COLO668 (cell line): ENCODE results near the gene C4orf51.

Experiments
- DNase-seq: peaks from one replicate; lab custom pipeline; 2025; ENCODE audit not compliant: unreplicated experiment; lab: John Stamatoyannopoulos, UW

The C4orf51 gene

DNA sequence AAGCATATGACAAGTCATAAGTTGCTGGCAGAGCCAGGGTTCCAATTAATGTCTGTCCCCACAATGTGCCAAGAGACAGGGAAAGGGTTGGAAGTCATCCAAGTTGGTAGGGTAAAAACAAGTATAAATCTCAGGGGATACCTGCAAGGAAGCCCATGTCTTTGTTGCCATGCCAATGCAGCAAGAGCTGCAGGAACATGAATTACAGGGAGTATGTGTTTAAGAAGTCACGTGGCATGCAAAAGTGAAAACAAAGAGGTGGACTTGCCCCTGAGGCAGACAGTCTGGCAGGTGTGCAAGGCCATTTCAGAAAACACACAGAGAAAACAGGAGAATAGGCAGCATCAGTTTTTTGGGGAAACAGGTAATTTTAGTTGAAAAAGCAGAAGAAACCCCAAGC is 29.4 kb downstream of the C4orf51 start:
- DNase-seq = peak; percentile 49

DNA sequence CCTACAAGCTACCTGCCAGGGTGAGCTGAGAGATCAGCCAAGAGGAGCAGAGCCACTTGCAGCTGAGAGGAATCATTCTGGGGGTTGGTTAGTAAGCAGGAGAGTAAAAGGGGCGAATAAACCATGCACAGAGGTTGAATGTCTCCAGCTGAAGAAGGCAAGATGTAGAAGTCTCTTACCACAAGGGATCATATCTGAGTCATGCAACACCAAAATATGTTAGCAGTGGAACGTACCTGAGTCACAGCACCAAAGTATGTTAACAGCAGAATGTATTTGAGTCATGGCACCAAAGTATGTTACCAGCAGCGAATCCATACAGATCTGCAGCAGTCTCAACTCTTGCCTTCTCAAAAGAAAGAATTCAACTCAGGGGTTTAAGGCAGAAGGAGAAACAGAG is 29.9 kb downstream of the C4orf51 start:
- DNase-seq = no peak

DNA sequence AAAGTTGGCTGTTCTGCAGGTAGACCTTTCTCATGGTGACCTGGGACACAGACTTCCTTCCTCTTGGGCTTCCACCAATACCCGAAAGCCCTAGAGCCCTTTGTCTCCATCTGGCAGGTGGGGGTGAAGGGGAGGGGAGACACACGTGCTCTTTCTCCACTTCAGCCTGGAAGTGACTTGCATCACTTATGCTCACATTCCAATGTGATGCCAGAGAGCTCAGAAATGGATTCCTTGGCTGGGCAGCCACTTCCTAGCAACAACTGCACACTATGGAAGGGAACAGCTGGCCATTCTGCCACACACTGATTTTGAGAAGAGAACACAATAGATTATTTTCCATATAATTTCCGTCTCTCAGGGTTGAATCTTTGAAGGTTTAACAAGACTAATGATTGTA is 36.3 kb downstream of the C4orf51 start:
- no peak for DNase-seq

DNA sequence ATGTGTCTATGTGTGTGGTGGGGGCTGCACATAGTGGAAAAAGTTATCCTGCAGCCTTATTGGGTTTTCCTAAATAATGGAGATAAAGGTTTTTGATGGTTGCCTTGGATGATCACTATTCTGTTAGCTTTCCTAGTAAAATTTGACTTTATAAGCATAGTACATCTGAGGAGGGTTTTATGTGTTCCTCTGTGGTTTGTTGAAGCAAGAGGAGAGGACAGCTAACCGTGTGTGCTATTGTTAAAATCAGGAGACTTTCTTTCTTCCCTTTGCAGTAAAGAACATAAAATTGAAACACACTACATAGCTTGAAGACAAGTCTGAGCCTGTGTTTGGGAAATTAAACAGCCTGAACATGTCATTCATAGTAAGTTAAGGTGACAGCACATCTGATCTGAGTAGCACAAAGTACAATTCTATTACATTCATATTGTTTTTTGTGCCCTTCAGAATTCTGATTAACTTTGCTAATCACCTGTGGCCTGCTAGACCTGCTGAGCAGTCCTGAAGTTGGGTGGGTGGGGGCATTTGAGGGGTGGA is 36.8 kb downstream of the C4orf51 start:
- DNase-seq = no peak

DNA sequence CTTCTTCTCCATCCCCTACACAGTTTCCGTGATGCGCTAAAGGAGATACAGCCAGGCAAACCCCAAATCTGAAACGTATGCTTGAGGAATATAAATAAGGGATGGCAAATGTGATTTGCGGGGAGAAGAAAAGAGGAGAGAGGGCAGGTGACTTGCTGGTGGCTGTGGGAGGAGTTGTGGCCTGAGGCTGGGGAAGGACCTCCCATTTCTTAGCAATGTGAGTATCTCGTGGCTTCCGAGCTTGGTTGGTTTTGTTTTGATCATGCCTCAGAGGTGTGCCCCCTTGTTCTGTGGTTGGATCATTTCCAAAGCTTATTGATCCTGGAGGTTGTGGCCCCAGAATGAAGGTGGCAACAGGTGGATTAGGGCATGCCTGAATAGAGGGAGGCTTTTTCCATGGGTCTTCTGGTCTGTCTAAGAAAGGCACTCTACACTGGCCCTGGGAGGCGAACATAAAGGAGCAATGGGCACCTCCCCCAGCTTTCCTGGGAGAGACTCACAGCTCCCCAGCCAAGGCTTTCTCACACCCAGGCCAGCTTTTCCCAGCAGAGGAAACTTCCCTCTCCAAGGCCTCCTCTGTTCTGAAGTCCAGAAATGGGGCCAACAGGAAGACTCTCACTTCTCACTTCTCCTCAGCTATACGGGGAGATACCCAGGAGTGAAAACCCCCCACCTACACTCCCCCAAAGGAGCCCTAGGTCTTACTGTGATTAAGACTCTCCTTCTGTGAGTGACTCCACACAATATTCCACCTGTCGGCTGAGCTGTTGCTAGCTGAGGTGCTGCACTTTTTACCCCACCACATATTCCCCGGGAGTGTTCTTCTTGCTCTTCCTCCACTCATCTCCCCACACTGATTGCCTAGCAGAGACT is 40.0 kb downstream of the C4orf51 start:
- DNase-seq = peak; percentile 30

DNA sequence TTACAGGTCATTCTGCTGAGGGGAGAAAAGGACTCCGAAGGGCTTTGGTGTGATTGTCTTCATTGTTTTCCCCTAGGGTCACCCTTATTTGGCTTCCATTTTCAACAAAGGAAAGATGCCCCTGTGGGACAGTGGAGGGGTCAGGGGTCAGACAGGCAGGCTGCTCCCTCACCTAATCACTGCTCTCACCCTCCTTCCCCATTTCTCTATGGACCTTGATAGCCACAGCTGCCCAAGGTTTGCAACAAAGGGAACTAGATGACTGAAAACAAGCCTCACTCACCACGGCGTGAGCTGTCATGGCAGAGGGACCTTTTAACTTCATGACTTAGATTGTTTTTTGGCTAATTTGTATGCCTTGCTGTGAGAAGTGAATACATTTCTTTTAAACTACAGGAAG is 40.7 kb downstream of the C4orf51 start:
- no peak for DNase-seq

DNA sequence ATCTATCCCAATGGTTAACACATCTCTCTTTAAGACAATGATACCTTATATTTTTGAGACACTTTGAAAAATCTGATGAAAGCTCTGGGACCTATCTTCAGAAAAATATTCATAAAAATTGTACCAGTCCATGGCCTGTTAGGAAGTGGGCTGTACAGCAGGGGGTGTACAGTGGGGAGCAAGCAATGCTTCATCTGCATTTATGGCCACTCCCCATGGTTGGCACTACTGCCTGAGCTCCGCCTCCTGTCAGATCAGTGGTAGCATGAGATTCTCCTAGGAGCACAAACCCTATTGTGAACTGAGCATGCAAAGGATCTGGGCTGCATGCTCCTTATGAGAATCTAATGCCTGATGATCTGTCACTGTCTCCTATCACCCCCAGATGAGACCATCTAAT is 42.6 kb downstream of the C4orf51 start:
- no peak for DNase-seq

DNA sequence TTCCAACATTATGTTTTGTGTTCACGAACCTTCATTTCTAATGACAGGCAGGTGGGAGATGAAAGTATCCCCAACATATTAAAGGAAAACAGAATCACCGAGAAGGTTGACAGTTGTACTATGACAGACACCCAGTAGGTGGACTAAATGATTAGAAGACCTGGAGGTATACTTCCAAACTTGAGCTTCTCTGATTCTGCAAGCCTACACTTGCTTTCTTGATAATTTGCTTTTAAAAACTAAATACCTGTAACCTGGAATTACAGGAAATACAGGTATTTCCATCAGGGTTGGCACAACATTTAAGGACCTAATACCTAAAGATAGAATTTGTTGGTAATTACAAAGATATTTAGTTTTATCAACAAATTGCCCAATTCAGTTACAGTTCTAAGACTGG is 43.4 kb downstream of the C4orf51 start:
- no peak for DNase-seq

DNA sequence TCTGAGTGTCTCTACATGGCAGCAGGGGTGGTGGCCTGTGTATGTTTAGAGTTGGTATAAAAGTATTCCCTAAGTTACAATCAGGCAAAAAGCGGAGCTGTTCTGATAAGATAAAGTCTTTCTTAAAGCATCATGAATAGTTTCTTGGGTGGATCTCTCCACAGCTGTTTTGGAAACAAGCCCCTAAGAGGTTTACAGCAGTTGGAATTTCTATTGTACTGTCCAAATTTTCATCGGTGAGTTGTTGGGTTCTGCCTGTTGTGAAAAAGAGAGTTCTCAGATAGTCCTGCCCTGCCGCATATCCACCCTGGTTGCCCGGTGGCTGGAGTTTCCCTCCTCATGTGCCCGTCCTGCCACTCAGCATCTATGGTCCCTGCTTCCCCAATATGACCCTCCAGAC is 50.1 kb downstream of the C4orf51 start:
- DNase-seq = no peak

DNA sequence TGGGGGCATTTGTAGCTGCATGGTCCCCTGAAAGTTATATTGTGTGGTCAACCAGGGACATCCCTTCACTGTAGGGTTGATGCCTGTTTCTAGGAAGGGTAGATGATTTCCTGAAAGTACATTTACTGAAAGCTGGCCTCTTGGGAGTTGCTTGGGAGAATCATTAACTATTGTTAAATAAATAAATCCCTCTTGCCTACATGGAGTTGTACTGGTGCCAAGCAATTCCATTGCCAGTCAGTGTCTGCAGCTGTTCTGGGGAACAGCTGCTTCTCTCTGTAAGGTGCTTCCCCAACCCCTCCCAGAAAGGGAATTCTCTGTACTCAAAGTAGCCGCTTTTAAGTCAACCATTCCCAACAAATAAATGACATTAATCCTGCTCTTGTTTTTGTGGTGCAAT is 51.1 kb downstream of the C4orf51 start:
- DNase-seq = peak; percentile 81

DNA sequence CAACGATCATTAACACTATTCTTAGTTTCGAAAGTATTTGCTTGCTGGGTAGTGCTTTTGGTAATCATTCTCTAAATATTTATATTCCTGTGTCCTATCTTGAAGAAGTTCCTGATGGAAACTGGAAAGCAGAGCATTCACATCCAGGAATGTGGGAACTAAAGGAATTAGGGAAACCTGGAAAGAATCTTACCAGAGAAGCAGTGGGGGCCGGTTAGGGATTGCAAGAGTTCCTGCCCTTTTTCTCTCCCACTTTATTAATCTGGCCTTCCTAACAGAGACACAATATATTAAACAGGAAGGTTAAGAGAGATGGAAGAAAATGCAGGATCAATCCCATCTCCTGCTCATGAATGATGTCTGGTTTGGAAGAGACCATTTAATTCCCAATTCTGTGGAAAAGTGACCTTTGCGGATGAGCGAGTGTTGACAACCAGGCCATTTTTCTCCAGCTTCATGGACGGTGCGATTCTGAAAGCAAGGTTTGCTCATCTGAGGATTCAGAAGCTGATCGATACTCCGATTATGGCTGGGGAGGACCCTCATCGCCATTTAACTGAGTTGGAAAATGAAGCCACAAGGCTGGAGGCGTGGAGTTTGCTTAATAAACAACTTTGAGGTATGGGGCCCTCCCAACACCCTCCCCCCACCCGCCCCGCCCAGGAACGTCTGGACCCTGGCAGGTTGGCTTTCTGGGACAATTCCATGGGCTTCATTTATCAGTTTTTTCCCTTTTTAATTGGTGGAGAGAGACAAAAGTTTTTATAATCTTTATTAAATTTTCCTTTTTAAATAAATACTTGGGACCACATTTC is 52.3 kb downstream of the C4orf51 start:
- peak; percentile 18 for DNase-seq

DNA sequence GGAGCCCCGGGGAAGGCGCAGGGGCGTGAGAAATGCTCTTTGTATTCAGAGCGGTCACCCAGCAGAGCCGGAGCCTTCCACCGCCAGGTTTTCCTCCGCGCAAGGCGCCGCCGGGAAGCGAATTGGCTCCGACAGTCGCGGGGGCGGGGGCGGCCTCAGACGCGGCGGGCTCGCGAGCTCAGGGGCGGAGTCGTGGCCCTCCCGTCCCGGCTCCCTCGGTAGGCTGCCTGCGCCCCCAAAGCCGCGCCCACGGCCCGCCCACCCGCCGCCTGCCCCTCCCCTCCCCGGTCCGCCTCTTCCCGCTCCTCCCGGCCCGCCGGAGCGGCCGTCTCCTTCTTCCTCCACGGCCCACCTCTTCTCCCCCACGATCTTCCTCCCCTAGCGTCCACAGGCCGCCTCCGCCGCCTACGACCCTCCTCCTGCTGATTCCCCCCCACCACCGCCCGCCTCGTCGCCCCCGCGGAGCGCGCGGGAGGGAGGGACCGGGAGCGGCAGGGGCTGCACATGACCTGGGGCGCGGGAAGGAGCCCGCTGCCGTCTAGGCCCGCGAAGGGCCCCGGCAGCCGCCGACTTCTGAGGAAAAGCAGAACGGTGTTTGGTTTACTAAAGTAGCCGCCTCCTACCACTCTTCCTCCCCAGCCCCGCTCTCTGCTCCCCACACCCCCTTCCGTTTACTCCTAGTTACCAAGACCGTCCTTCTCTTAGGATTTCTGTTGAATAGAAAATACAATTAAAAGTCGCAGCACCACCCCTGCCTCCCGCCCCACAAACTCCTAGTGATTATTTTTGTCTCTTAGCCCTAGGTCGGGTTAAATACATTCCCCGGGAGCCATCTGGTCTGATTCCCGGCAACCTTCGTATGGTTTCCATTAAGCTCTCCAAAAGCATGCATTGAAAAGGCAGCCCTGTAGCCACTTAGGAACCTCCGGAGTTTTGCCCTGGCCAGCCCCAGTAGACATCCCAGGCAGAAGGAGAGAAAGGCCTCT is 53.2 kb downstream of the C4orf51 start:
- DNase-seq = peak; percentile 96

DNA sequence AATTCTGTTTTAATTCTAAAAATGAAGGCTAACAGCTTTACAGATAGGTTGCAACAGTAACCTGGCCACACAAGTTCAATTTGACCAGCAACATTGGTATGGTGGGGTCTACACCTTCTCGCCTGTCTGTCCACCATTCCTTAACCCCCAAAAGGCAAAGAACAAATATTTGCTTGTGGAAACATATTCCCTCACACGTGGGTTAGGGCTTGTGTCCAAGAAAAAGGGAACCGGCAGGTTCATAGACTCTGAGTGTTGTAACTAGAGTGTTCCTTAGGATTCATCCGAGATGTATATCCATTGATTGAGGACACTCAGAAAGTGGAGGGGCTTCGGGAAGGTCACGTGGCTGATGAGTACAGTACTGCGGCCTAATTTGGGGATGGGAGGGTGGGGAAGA is 54.1 kb downstream of the C4orf51 start:
- no peak for DNase-seq

DNA sequence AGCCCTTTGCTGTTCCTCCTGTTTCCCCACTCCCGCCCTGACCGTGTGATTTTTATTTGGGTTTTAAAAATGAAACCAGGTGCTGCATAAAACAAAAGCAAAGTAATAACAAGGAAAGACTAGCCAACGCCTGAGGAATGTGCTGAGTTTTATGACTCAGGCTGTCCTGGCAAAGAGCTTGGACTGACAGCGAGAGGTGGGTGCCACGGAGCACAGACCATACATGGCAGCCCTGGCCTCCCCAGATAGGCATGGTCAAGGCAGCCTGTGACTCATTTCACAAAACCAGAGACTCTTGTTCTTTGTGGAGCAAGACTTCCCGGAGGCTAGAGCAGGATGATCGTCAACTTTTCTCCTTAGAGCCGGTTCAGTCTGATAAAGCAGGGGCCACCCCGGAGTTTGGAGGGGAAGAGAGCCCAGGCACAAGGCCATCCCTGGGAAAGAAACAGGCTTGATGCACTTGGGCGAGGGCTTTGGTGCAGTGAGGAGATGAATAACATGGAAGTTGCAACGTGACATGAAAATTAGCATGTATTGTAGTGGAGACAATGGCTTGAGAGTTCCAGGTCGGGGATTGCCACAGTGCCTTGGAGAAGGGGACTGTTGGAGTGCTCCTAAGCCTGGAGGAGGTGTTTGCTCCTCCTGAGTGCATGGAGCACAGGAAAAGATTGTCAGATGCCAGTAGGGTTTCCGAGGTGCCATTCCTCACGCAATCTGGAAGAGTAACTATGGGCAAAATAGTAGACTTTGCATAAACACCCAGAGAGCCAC is 54.8 kb downstream of the C4orf51 start:
- no peak for DNase-seq

DNA sequence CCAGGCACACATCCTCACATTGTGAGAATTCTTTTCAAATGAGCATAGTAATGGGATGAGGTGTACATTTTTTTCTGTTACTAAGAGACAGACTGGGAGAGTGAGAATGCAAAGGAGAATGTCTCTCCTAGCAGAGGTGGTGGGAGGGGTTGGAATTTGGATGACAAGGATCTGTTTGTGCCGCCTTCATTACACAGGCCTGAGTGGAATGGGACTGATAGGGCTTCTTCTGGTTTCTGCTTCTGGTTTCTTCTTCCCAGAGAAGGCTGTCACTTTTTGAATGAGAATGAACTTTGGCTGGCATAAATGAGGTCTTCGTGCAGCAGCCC is 55.4 kb downstream of the C4orf51 start:
- no peak for DNase-seq

DNA sequence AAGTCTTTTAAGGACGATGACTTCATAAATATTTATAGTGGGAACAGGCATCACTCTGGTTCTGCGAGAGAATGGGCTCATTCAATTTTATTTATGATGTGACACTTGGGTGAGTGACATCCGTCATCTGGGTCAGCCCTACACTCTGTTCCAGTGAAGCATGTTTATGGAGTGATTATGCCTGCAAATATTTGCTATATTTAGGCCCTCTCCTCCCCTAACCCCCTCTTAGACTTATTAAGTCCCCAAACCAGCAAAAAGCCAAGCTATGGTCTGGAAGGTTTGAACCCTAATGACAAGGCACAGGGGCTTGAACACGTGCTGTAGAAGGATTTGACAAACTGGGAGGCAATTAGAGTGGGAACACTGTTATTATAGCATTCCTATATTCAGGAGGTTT is 55.9 kb downstream of the C4orf51 start:
- no peak for DNase-seq

DNA sequence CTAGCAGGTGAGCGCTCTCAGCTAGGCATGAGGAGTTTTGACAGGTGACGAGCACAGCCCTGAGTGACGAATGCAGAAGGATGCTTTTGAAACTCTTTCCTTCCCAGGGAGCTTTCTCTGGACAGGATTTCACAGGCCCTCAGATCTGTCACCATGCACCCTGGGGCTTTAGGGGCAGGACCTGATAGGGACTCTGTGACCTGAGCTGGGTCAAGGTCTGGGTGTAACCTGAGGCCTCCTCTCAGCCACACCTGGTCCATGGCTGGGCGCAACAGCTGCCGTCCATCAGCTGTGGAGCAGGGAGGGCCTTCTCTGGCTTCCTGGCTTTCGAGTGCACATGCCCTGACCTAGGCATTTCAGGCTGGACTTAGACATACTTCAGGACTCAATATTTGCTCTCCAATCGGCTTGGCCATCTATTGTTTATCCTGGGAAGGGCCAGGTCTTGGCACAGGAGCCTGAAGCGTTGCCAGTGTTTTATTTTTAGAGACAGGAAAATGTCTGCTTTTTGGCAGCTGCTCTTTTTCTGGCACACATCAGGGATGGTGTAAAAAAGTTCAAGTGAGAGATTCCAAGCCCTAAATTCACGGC is 56.4 kb downstream of the C4orf51 start:
- peak; percentile 86 for DNase-seq

DNA sequence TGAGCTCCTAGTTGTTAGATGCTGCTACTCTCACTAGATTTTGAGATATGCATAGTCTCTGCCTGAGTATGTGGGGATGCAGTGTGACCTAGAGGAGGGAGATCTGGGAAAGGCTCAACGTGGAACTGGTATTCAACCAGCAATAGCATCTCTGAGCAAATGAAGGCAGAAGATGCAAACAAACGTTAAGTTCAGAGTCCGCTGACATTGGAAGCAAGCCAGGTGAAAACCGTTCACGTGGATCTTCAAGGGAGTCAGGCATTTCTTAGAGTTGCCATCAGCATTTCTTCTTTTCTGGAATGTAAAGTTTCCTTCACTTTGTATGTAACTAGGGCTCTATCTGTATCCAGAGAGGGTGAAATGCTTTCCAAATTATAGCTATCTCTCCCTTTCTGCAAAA is 59.9 kb downstream of the C4orf51 start:
- DNase-seq = no peak

DNA sequence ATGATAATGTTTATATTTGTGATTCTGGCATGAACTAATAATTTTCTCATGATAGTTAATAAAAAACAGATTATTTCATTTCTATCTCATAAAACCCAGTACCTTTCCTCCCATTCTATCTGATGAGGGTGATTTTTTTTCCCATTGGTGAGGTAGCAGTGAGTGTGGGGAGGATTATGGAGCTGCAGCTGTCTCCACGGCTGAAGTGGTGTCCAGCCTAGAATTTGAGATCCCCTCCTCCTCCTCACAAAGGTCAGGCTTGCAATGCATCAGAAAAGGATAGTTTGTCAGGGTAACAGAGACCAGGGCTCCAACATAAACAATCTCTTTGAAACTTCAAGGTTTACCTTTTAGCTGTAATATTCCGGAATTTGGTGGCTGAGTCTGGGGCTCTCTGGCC is 60.9 kb downstream of the C4orf51 start:
- DNase-seq = no peak

DNA sequence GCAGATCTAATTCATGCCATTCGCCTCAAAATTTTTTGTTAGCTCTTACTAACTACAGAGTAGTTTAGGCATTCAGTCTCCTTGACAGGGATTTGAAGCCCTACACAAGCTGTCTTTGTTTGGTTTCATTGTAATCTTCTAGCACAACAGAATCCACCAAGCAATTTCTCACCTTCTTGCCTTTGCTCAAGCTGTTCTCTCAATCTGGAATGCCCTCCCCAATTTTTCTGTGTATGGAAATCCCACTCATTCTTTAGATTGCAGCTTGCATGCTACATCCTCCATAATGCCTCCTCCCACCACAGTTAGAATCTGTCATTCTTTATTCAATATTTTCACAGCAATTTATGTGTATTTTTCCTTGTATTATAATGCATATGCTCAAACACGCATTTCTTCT is 63.7 kb downstream of the C4orf51 start:
- no peak for DNase-seq
